ENCODE data around the gene RNF39.

The RNF39 gene

GRCh38 chr6:30075790-30076732 is 492 bp upstream of the RNF39 start:
- Mint-ChIP-seq H3K9me3 (no peaks in the 10 kb centered on the region), H3K4me3 (no peak overlapping the region), H3K27ac (no peak overlapping the region), H3K36me3 (ENCODE audit: low read depth) (no peaks in the 10 kb centered on the region), H3K4me1 (ENCODE audit: low read depth) (peaks cover 25% of the 10 kb centered on the region), H3K27me3 (peaks cover 87% of the 10 kb centered on the region)
- intact Hi-C loops (cut with micrococcal nuclease): no loop called here

GRCh38 chr6:30074331-30075093 is 1.1 kb downstream of the RNF39 start:
- Mint-ChIP-seq H3K4me3 (no peak overlapping the region), H3K9me3 (no peaks in the 10 kb centered on the region), H3K27me3 (peaks cover 89% of the 10 kb centered on the region), H3K27ac (no peak overlapping the region), H3K36me3 (ENCODE audit: low read depth) (peaks cover 15% of the 10 kb centered on the region), H3K4me1 (ENCODE audit: low read depth) (peaks cover 40% of the 10 kb centered on the region)
- intact Hi-C loops (cut with micrococcal nuclease): no loop called here

GRCh38 chr6:30073489-30074235 is 1.9 kb downstream of the RNF39 start:
- Mint-ChIP-seq H3K27ac (no peak overlapping the region), H3K4me1 (ENCODE audit: low read depth) (peaks cover 48% of the 10 kb centered on the region), H3K4me3 (no peak overlapping the region), H3K27me3 (peaks cover 84% of the 10 kb centered on the region), H3K9me3 (no peaks in the 10 kb centered on the region), H3K36me3 (ENCODE audit: low read depth) (peaks cover 24% of the 10 kb centered on the region)
- intact Hi-C loops (cut with micrococcal nuclease): no loop called here

GRCh38 chr6:30071858-30072257 is 3.7 kb downstream of the RNF39 start:
- peaks cover 74% of the 10 kb centered on the region for H3K27me3 Mint-ChIP-seq
- H3K36me3 Mint-ChIP-seq (ENCODE audit: low read depth): peaks cover 42% of the 10 kb centered on the region
- H3K9me3 Mint-ChIP-seq: no peaks in the 10 kb centered on the region
- no peak overlapping the region for H3K4me3 Mint-ChIP-seq
- H3K4me1 Mint-ChIP-seq (ENCODE audit: low read depth): peaks cover 63% of the 10 kb centered on the region
- intact Hi-C loops (cut with micrococcal nuclease): no loop called here
- H3K27ac Mint-ChIP-seq: no peak overlapping the region

- intact Hi-C loops (cut with micrococcal nuclease): no loop called here
- peaks cover 43% of the 10 kb centered on the region for H3K36me3 Mint-ChIP-seq (ENCODE audit: low read depth)
- peaks cover 68% of the 10 kb centered on the region for H3K27me3 Mint-ChIP-seq
- H3K4me1 Mint-ChIP-seq (ENCODE audit: low read depth): peaks cover 66% of the 10 kb centered on the region
- peak overlapping the region; percentile 28 for H3K4me3 Mint-ChIP-seq
- no peaks in the 10 kb centered on the region for H3K9me3 Mint-ChIP-seq
- peak overlapping the region; percentile 11 for H3K27ac Mint-ChIP-seq
Measured at GRCh38 chr6:30071081-30071818, 4.3 kb downstream of the RNF39 start.

- H3K4me3 Mint-ChIP-seq: peak overlapping the region; percentile 88
- H3K36me3 Mint-ChIP-seq (ENCODE audit: low read depth): peaks cover 54% of the 10 kb centered on the region
- intact Hi-C loops (cut with micrococcal nuclease): loop anchor here (2.0 to 10.0 kb wide), 2 partner anchors 123 to 145 kb away; partner anchors contain the start of genes HLA-A and TRIM26
- H3K9me3 Mint-ChIP-seq: no peaks in the 10 kb centered on the region
- peaks cover 71% of the 10 kb centered on the region for H3K4me1 Mint-ChIP-seq (ENCODE audit: low read depth)
- H3K27me3 Mint-ChIP-seq: peaks cover 32% of the 10 kb centered on the region
- H3K27ac Mint-ChIP-seq: peak overlapping the region; percentile 96
Measured at GRCh38 chr6:30067460-30068139, 8.0 kb downstream of the RNF39 start.

GRCh38 chr6:30066577-30067459 is 8.8 kb downstream of the RNF39 start, which contains the start of gene PPP1R11:
Gene PPP1R11 (plus strand): TSS chr6:30067198. CDS start chr6:30067411, 213 bp downstream.
- H3K4me1 Mint-ChIP-seq (ENCODE audit: low read depth): peaks cover 69% of the 10 kb centered on the region
- H3K27me3 Mint-ChIP-seq: peaks cover 24% of the 10 kb centered on the region
- intact Hi-C loops (cut with micrococcal nuclease): loop anchor here (2.0 to 10.0 kb wide), 2 partner anchors 122 to 146 kb away; partner anchors contain the start of genes HLA-A and TRIM26
- H3K36me3 Mint-ChIP-seq (ENCODE audit: low read depth): peaks cover 54% of the 10 kb centered on the region
- peak within 1 kb of the TSS; percentile 88 for H3K4me3 Mint-ChIP-seq
- peak within 1 kb of the TSS; percentile 96 for H3K27ac Mint-ChIP-seq
- no peaks in the 10 kb centered on the region for H3K9me3 Mint-ChIP-seq

- Mint-ChIP-seq H3K4me3 (peak overlapping the region; percentile 88), H3K27ac (peak overlapping the region; percentile 96), H3K9me3 (no peaks in the 10 kb centered on the region), H3K36me3 (ENCODE audit: low read depth) (peaks cover 61% of the 10 kb centered on the region), H3K27me3 (peaks cover 18% of the 10 kb centered on the region), H3K4me1 (ENCODE audit: low read depth) (peaks cover 68% of the 10 kb centered on the region)
- intact Hi-C loops (cut with micrococcal nuclease): loop anchor here (2.0 to 10.0 kb wide), 2 partner anchors 121 to 147 kb away; partner anchors contain the start of genes HLA-A and TRIM26
Measured at GRCh38 chr6:30066082-30066481, 9.5 kb downstream of the RNF39 start.

- H3K9me3 Mint-ChIP-seq: no peaks in the 10 kb centered on the region
- no peak overlapping the region for H3K4me3 Mint-ChIP-seq
- no peak overlapping the region for H3K27ac Mint-ChIP-seq
- intact Hi-C loops (cut with micrococcal nuclease): loop anchor here (10.0 kb wide), 1 partner anchor 119 kb away; the partner anchor contains the start of gene HLA-A
- peaks cover 34% of the 10 kb centered on the region for H3K36me3 Mint-ChIP-seq (ENCODE audit: low read depth)
- H3K27me3 Mint-ChIP-seq: peaks cover 3% of the 10 kb centered on the region
- H3K4me1 Mint-ChIP-seq (ENCODE audit: low read depth): peaks cover 46% of the 10 kb centered on the region
Measured at GRCh38 chr6:30063315-30063714, 12.3 kb downstream of the RNF39 start.

GRCh38 chr6:30062471-30063178 is 12.9 kb downstream of the RNF39 start:
- Mint-ChIP-seq H3K27ac (no peak overlapping the region), H3K4me1 (ENCODE audit: low read depth) (peaks cover 39% of the 10 kb centered on the region), H3K4me3 (no peak overlapping the region), H3K36me3 (ENCODE audit: low read depth) (peaks cover 31% of the 10 kb centered on the region), H3K27me3 (no peaks in the 10 kb centered on the region), H3K9me3 (no peaks in the 10 kb centered on the region)
- intact Hi-C loops (cut with micrococcal nuclease): loop anchor here (10.0 kb wide), 1 partner anchor 118 kb away; the partner anchor contains the start of gene HLA-A

- intact Hi-C loops (cut with micrococcal nuclease): loop anchor here (2.0 to 10.0 kb wide), 2 partner anchors 41 to 117 kb away; partner anchors contain the start of gene HLA-A
- Mint-ChIP-seq H3K27ac (peak overlapping the region; percentile 97), H3K27me3 (no peaks in the 10 kb centered on the region), H3K4me1 (ENCODE audit: low read depth) (peaks cover 35% of the 10 kb centered on the region), H3K9me3 (no peaks in the 10 kb centered on the region), H3K4me3 (peak overlapping the region; percentile 97), H3K36me3 (ENCODE audit: low read depth) (peaks cover 31% of the 10 kb centered on the region)
Measured at GRCh38 chr6:30061858-30062458, 13.6 kb downstream of the RNF39 start.
